Activated T-cell treated with anti-CD3 and anti-CD28 coated beads, Interleukin-2, amount 50 U/mL, for 4 hours (primary cell): ENCODE measurements around the gene MMP28. TPM values are rescaled to one million over a fixed set of nuclear protein-coding genes. Genes with fewer than 3 reads are reported as not detected.

ENCODE experiments used
- ATAC-seq, 2 donors: fragments of 200-7000 bp; cut with Tn5 transposase; one replicate each; pipeline ENCODE4 v1.10.0; 2021
- DNase-seq: peaks from one replicate; pipeline ENCODE4 v3.0.0-alpha.2; 2020
- H3K27me3 Mint-ChIP-seq: one replicate; pipeline ENCODE4 v1.8.0; 2021; ENCODE audit warnings: low read depth, mixed read lengths
- H3K36me3 Mint-ChIP-seq: one replicate; pipeline ENCODE4 v1.8.0; 2022; ENCODE audit warnings: mixed read lengths; ENCODE audit not compliant: insufficient read depth
- H3K4me1 Mint-ChIP-seq: one replicate; pipeline ENCODE4 v1.8.0; 2021; ENCODE audit warnings: low read depth, mixed read lengths
- H3K4me3 Mint-ChIP-seq: one replicate; pipeline ENCODE4 v1.8.0; 2021; ENCODE audit warnings: mild to moderate bottlenecking, moderate library complexity, mixed read lengths
- H3K9me3 Mint-ChIP-seq: one replicate; pipeline ENCODE4 v1.8.0; 2021; ENCODE audit warnings: mixed read lengths
- total RNA-seq, 3 donors: library from RNA; stranded (reverse); gene quantifications; one replicate each; pipeline ENCODE4 v1.2.1, GENCODE V29; 2021

MMP28 gene
- total RNA-seq, 3 donors from 2014 or later, result 0.23 to 0.29 TPM; not detected in 1

DNA sequence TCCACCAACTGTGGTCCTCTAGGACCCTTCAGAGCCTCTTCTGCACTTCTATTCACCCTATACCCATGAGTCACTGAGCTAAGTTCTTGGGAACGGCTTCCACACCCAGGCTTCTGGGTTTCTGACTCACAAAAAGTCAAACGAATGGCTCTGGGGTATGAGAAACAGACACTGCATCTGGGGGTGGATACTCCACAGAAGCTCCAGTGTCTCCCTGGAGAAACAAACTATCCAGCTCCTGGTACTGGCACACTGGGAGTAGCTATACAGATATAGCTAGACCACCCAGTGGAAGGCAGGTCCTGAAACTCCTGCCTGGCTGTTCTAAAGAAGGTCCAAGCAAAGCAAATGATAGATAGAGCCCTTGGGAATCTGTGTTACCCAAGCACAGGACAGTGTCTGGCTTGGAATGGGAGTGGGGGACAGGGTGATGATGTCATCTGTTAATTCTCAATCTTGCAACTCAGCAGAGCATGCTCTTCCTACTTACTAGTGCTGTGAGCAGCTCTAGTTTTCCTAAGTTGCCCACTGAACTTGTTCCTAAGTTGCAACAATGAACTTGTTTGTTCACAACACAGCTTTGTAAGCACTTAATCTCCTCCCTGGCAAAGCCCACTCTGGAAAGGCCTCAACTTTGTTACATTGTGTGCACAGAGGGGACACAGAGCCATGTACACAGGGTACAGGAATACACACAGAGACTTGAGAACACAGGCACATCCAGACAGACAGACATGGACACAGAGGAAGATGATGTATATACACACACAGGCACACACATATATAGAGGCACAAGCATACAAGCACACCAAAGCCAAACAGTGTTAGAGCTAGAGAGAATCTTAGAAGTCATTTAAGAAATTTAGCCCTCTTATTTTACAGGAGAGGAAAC lies 6.7 kb downstream of the MMP28 start:
- H3K9me3 Mint-ChIP-seq, result no peaks in the 10 kb centered on the region
- H3K36me3 Mint-ChIP-seq, result no peaks in the 10 kb centered on the region
- H3K4me3 Mint-ChIP-seq, result no peak overlapping the region
- ATAC-seq (peak; percentile 72), DNase-seq (no peak)
- H3K4me1 Mint-ChIP-seq, result peaks cover 15% of the 10 kb centered on the region
- H3K27me3 Mint-ChIP-seq, result peaks cover 12% of the 10 kb centered on the region

DNA sequence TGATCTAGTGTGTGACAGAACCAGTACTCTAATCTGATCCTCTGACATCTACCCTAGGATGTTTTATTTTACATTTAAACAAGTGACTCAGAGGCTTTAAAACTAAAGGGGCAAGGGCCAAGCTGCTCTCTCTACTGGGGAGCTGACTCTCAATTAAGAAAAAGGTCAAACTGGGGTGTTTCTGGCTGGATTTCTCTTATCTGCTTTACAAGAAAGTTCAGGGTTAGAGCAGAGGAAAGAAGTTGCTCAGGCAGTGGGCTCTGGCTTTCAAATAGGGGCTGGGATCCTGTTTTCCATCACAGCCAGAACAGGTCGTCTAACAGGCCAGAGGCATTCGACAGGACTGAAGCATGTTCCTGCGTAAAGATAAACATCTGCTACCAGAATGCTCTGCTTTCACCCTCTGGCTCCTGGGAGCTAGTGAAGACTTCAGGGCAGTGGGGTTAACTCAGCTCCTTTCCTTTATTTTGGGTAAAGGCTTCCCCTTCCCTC lies 8.5 kb downstream of the MMP28 start:
- Mint-ChIP-seq H3K4me3 (no peak overlapping the region), H3K36me3 (no peaks in the 10 kb centered on the region), H3K27me3 (peaks cover 4% of the 10 kb centered on the region), H3K9me3 (no peaks in the 10 kb centered on the region), H3K4me1 (peaks cover 13% of the 10 kb centered on the region)
- DNase-seq, result no peak
- no peak for ATAC-seq

DNA sequence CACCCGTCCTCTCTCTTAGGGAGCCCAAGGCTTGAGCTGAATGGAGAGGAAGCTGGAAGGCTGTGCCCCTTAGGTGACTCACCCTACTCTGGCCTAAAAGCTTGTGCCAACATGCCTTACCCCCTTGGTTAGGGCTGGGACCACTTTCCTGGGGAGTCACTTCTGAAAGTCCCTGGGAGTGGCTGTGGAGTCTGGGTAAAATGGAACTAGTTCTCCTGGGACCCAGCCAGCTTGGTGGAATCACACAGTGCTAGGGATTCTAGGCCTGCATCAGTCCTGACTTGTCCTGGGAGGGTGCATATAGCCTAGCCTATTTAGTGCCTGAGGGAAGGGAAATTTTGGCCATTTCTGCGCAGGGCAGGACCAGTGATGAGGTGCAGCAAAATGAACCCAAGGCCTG lies 10.5 kb downstream of the MMP28 start:
- ATAC-seq (no peak), DNase-seq (no peak)
- Mint-ChIP-seq H3K9me3 (no peaks in the 10 kb centered on the region), H3K36me3 (no peaks in the 10 kb centered on the region), H3K4me3 (no peak overlapping the region), H3K27me3 (peaks cover 3% of the 10 kb centered on the region), H3K4me1 (peaks cover 13% of the 10 kb centered on the region)

DNA sequence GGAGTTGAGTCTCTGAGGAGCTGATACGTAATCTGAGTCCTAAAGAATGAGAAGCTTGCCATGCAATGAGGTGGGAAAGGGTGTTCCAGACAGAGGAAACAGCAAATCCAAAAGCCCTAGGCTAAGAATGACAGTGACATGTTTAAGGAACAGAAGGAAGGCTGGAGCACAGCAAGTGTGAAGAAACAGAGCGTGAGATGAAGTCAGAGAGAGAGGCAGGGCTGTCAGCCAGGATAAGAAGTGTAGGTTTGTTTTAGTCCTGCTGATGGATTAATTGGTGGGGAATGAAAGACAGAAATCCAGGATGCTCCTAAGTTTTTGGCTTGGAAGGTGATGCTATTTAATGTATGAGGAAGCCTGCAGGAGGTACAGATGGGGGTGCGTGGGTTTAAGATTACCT lies 14.5 kb downstream of the MMP28 start:
- Mint-ChIP-seq H3K4me1 (no peaks in the 10 kb centered on the region), H3K27me3 (peaks cover 9% of the 10 kb centered on the region), H3K9me3 (no peaks in the 10 kb centered on the region), H3K4me3 (no peak overlapping the region), H3K36me3 (no peaks in the 10 kb centered on the region)
- DNase-seq (no peak), ATAC-seq (no peak)

DNA sequence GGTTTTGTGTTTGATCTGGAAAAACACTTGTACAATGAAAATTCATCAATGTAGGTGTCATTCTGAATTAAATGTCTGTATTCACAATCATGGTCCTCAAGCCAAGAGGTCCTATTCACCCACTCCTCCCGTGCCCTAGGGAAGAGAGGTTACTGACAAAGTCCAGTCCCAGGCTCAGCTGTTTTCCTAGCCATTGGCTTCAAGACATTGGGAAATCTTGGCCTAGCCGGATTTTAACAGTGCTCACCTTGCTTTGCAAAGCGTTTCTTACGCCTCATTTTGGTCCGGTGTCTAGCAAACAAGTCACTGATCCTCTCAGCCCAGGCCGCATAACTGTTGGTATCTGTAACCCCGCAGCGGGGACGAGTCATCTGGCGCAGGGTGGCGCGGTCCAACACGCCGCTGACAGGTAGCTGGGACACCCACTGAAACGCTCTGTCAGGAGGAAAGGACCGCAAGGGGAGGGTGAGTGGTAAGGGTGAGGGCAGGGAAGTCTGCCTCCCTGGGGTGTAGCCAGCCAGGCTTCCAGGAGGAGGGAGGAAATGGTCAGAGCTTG lies 16.7 kb downstream of the MMP28 start:
- no peak overlapping the region for H3K4me3 Mint-ChIP-seq
- H3K36me3 Mint-ChIP-seq, result no peaks in the 10 kb centered on the region
- DNase-seq, result no peak
- H3K27me3 Mint-ChIP-seq, result peaks cover 15% of the 10 kb centered on the region
- ATAC-seq, result no peak
- H3K9me3 Mint-ChIP-seq, result no peaks in the 10 kb centered on the region
- H3K4me1 Mint-ChIP-seq, result no peaks in the 10 kb centered on the region

DNA sequence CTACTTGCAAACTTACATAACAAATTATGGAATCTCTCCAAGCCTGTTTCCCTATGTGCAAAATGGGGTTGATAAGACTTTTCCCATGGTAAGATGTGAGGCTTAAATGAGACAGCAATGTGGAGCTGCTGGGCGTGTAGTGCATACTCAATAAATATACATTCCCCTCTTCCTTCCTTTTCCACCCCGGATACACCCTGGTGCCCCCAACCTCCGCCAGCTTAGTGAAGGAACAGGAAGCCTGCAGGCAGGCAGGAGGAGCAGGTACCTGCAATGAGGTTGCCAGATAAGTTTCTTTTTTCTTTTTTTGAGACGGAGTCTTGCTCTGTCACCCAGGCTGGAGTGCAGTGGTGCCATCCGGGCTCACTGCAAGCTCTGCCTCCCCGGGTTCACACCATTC lies 19.9 kb downstream of the MMP28 start:
- ATAC-seq (no peak), DNase-seq (no peak)
- Mint-ChIP-seq H3K9me3 (no peaks in the 10 kb centered on the region), H3K4me3 (no peak overlapping the region), H3K4me1 (no peaks in the 10 kb centered on the region), H3K36me3 (no peaks in the 10 kb centered on the region), H3K27me3 (peaks cover 15% of the 10 kb centered on the region)

DNA sequence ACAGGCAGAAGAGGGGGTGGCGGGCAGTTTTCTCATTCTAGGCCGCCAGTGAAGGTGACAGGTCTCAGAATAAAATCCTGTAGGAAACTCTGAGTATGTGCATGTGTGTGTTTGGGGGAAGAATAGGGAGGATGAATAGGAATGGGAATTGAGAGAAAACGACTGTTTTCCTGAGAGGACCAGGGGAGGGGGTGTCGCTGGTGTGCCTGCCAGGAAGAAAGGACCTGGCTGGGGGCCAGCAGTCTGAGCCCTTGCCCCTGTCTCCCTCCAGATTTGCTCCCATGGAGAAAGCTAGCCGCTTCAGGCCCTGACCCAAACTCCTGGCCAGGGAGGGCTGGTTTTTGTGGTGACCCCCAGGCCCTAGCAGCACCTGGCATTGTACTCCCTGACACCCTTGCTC lies 20.4 kb downstream of the MMP28 start:
- H3K36me3 Mint-ChIP-seq, result no peaks in the 10 kb centered on the region
- peaks cover 15% of the 10 kb centered on the region for H3K27me3 Mint-ChIP-seq
- H3K4me1 Mint-ChIP-seq, result no peaks in the 10 kb centered on the region
- DNase-seq, result no peak
- H3K4me3 Mint-ChIP-seq, result no peak overlapping the region
- no peak for ATAC-seq
- no peaks in the 10 kb centered on the region for H3K9me3 Mint-ChIP-seq

DNA sequence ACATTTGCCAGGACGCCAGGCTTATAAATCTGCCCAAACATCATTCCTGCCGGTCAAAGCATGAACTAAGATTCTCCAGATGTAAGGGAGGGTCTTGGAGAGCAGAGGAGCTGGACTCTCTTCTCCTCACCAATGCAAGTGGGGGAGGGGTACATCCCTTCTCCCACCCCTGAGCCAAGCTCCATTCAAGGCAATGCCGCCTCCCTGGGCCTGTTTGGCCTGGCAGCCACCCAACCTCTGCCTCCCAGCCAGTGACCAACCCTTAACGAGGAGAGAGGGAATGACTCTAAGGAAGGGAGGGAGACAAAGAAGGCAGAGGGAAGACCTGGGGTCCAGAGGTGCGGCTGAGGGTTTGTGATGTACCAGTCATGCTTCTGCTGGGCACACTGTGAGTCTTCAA lies 20.9 kb downstream of the MMP28 start:
- H3K9me3 Mint-ChIP-seq, result no peaks in the 10 kb centered on the region
- no peaks in the 10 kb centered on the region for H3K4me1 Mint-ChIP-seq
- H3K27me3 Mint-ChIP-seq, result peaks cover 15% of the 10 kb centered on the region
- H3K36me3 Mint-ChIP-seq, result no peaks in the 10 kb centered on the region
- ATAC-seq (no peak), DNase-seq (no peak)
- H3K4me3 Mint-ChIP-seq, result no peak overlapping the region

DNA sequence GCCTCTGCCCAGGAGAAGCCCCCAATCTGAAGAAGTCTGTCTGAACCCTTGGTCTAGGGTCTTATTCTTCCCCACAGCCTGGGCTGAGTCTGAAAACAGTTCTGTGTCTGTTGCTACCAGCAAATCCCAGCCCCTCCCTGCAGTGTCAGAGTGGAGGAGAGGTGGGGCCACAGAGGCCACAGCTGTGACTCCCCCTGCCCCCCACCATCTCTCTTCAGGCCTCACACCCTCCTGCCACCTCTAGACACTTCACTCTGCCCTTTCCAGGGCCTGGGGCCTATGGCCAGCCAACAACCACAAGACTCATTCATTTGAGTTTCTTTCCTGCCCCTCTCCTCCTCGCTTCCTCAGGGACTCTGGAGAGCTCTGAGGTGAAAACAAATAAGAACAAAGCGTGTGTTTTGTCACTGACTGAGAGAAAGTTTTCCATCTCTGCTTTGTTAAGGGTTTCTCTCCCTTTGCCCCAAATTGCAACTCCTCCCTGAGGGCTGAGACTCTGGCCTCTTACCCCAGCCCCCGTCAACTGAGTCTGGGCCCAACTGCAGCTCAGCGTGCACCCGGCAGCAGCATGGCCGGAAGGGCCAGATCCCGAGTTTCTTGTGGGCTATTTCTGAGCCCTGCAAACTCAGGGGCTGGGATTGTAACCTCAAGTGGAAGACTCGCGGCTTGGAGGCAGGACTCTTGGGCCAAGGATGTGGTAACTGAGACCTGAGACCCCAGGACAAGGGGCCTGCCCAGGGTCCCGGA lies 21.6 kb downstream of the MMP28 start:
- Mint-ChIP-seq H3K9me3 (no peaks in the 10 kb centered on the region), H3K4me1 (no peaks in the 10 kb centered on the region), H3K27me3 (peaks cover 15% of the 10 kb centered on the region), H3K36me3 (no peaks in the 10 kb centered on the region), H3K4me3 (no peak overlapping the region)
- no peak for ATAC-seq
- no peak for DNase-seq

DNA sequence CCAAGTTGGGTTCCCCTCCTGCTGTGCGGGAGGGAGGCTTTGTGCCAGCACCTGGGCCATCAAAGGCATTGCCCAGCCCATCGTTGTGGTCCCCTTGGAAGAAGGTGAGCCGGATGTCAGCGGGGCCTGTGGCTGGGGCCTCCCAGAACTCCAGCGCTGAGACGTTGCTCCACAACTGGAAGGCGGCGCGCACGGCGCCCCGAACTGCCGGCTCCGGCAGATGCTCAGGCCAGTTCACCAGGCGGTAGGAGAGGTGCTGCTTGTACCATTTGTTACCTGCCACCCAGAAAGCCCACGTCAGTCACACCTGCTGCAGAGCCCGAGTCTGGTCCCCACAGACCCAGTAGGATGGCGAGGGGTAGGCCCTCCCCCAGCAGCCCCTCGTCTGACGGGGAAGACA lies 22.3 kb downstream of the MMP28 start:
- no peaks in the 10 kb centered on the region for H3K36me3 Mint-ChIP-seq
- no peak overlapping the region for H3K4me3 Mint-ChIP-seq
- no peaks in the 10 kb centered on the region for H3K4me1 Mint-ChIP-seq
- ATAC-seq, result no peak
- peaks cover 15% of the 10 kb centered on the region for H3K27me3 Mint-ChIP-seq
- H3K9me3 Mint-ChIP-seq, result no peaks in the 10 kb centered on the region
- DNase-seq, result no peak

DNA sequence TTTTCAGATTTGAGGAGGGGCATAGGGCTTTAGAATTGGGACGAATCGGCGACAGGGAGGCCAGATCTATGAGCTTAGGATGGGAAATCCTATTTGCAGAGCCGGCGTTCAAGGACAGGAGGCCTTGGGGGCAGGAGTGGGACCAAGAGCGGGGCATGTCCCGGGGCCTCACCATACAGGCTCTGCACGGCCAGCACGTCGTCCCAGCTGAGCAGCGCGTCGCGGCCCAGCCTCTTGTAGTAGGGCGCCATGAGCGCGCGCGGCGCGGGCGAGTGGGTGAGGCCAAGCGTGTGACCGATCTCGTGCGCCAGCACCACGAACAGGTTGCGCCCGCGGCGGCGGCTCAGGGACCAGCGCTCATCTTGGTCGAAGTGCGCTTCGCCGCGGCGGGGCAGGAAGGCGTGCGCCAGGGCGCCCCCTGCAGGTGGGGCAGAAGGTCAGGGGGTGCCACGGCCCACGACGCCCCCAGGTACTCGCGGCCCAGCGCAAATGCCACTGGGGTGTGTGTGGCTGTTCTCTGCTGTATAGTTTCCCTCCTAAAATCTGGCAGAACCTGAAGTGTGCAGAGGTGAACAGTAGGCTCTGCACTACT lies 25.4 kb downstream of the MMP28 start:
- Mint-ChIP-seq H3K36me3 (no peaks in the 10 kb centered on the region), H3K4me3 (no peak overlapping the region), H3K9me3 (no peaks in the 10 kb centered on the region), H3K4me1 (peaks cover 2% of the 10 kb centered on the region), H3K27me3 (peaks cover 9% of the 10 kb centered on the region)
- ATAC-seq (no peak), DNase-seq (no peak)

DNA sequence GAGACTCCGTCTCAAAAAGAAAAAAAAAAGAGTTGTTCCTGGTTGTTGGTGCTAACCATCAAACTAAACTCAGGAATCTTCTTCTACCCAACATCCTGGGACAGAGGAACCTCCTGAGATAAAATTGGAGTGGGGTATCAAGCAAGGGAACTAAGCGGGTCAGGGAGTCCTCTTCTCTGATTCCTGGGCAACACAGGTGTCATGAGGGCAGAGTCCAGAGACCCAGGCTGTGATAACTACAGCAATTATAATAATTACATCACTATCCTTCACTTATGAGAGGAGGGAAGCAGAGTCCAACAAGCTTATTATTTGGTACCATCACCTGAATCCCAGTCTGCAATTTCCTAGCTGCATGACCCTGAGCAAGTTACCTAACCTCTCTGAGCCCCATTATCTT lies 26.6 kb downstream of the MMP28 start:
- H3K9me3 Mint-ChIP-seq, result no peaks in the 10 kb centered on the region
- no peak for ATAC-seq

DNA sequence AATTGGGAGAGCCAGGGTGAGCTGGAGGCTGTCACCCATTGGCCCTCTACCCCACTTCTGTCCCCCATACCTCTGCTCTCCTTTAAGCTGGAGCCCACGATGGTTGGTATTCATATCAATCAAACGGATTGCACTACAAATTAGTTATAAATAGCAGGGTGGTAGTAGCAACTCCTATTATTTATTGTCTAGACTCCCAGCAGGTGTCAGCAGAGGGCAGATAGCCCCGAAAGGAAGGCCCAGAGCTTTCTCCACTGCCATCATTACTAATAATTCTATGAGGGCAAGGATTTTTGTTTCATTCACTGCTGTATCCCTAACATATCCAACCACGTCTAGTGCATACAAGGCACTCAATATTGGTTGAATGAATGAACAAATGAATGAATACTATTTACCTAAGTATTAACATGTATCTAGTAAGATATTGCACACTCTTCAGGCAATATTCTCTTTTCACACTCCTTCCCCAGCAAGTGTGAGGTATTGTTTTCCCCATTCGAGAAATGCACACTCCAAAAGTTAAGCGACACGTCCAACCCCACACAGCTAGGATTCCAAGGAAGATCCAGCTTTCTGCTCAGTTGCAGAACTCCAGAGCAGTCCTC lies 28.4 kb downstream of the MMP28 start:
- Mint-ChIP-seq H3K27me3 (no peaks in the 10 kb centered on the region), H3K9me3 (no peaks in the 10 kb centered on the region), H3K4me3 (no peak overlapping the region), H3K4me1 (peaks cover 8% of the 10 kb centered on the region), H3K36me3 (no peaks in the 10 kb centered on the region)
- DNase-seq (peak; percentile 18), ATAC-seq (no peak)

More for the DNA sequence above, 26.6 kb downstream of the MMP28 start:
- Mint-ChIP-seq H3K4me1 (peaks cover 8% of the 10 kb centered on the region), H3K4me3 (no peak overlapping the region), H3K36me3 (no peaks in the 10 kb centered on the region), H3K27me3 (peaks cover 4% of the 10 kb centered on the region)
- no peak for DNase-seq

DNA sequence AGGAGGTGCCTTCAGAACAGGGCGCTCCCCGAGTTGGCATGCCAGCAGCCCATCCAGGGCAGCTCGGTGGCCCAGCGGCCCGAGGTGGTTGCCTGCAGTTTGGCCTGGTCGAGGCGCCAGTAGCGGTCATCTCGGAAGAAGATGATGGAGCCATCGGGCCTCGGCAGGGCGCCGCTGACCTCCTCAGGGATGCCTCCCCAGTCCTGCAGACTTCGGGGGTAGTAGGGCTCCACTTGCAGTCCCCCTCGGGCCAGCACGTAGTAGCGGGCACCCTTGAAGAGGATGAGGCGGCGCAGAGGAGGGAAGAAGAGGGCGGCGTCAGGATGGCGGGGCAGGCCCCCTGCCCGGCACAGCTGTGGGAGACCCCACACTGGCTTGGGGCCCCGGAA lies 29.0 kb downstream of the MMP28 start:
- Mint-ChIP-seq H3K27me3 (no peaks in the 10 kb centered on the region), H3K9me3 (no peaks in the 10 kb centered on the region), H3K36me3 (no peaks in the 10 kb centered on the region), H3K4me1 (peaks cover 8% of the 10 kb centered on the region), H3K4me3 (no peak overlapping the region)
- DNase-seq, result no peak
- no peak for ATAC-seq
